HG03103 (cell line): ENCODE results near the gene NOM1.

Experiments used
- ATAC-seq: cut with Tn5 transposase; IDR thresholded peaks from one replicate; pipeline ENCODE4 v1.9.1; 2021; ENCODE audit warnings: low read depth; ENCODE audit not compliant: unreplicated experiment

The NOM1 gene

GRCh38 chr7:157014635-157015555 lies 65.4 kb downstream of the NOM1 start:
- no peak for ATAC-seq

- peak; percentile 12 for ATAC-seq
These were observed 66.5 kb downstream of the NOM1 start for GRCh38 chr7:157016024-157016351.

DNA sequence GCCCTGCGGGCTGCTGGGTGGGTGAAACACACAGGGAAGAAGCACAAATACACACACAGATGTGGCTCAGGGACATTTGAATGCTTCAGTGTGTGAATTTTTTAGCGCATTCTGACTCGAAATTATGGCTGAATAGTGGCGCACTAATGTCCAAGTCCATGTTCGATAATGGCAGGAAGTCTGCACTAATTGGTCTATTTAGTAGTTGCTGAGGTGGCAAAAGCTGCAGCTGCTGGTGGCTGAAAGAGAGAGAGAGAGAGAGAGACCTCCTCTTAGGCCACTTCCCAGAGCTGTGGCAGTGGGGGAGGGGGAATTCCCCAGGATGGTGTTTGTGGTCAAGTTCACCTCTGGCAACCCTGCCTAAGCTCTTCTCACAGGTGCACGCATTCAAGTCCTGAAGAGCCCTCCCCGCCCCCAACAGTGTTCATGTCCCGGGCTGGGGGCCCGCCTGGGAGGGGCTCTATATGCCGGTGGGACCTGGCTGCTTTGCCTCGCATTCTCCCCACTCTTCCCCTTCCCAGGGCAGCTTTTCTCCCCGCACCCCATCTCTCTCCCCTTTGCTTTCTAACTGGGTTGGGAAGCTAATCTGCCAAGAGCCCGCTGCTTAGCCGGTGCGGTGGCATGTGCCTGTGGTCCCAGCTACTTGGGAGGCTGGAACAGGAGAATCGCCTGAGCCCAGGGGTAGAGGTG lies 67.0 kb downstream of the NOM1 start:
- ATAC-seq = peak; percentile 53

DNA sequence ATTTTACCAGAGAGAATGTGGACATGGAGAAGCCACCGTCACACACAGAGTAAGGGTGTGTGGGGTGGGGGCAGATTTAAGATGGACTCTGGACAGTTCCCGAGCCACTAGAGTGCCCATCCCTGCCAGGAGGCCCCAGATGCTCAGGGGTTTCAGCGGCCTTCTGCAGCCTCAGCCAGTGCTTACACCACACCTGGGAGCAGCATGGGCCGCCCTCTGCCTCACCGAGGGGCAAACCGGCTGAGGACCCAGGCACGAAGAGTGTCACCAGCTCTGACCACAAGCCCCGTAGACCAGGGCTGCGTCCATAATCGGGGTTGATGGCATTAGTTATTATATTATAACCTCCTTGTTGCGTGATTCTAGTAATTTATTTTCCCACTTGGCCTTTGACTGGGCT lies 67.6 kb downstream of the NOM1 start:
- ATAC-seq = no peak

DNA sequence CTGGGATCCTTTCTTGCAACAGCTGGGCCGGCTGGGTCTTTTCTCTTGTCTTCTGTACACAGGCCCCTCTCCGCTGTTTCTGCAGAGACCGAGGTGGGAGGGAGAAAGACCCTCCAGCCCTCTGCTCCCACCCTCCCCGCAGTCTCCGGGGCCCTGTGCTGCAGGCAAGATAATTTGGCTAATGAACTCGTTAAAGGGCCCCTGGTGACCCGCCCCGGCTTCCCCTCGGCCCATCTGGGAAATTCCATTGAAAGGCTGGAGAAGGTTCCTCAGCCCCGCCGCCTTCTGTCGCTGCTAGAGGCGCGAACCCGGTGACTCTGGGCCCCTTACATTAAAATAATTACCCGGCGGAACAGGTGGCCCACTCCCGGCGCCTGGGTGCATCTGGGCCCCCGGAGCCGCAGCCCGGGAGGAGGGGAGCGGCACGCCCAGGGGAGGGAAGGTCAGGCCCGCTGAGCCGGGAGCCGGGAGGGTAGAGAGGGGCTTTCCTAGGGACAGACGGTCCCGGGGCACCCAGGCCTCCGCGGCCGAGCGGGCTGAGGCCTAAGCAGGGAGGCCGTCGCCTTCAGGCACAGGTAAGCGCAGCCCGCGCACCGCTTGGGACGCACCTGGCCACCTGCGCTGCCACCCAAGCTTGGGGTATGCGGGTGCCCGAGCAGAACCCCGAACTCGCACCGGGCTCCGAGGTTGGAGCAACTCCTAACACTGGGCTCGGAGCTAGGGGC lies 68.3 kb downstream of the NOM1 start:
- no peak for ATAC-seq

GRCh38 chr7:157018328-157018996 lies 69.0 kb downstream of the NOM1 start:
- no peak for ATAC-seq

DNA sequence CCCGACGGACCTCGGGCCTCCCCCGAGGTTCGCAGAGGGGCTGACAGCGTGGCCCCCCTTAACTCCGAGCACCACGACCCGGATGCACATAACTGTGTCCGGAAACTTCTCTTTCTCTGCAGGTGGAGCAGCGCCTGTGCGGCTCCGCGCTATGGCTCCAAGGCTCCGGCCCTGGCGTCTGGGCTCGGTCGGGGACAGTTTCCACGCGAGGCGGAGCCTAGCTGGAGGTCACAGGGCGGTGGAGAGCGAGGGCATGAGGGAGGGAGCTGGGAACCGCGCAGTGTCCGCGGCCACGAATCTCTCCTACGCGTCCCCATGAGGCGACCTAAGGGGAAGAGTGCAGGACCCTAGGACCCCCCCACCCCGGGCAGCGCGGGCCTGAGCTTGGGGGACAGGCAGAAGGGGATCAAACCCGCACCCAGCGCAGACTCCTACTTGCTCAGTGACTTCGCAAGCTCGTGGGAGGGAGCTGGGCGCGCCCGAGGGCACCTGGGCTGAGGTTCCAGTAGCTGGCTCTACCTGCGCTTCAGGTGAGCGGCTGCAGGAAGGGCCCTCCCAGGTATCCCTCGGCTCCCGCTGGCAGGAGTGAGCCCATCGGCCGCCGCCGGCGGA lies 69.6 kb downstream of the NOM1 start:
- ATAC-seq = no peak

DNA sequence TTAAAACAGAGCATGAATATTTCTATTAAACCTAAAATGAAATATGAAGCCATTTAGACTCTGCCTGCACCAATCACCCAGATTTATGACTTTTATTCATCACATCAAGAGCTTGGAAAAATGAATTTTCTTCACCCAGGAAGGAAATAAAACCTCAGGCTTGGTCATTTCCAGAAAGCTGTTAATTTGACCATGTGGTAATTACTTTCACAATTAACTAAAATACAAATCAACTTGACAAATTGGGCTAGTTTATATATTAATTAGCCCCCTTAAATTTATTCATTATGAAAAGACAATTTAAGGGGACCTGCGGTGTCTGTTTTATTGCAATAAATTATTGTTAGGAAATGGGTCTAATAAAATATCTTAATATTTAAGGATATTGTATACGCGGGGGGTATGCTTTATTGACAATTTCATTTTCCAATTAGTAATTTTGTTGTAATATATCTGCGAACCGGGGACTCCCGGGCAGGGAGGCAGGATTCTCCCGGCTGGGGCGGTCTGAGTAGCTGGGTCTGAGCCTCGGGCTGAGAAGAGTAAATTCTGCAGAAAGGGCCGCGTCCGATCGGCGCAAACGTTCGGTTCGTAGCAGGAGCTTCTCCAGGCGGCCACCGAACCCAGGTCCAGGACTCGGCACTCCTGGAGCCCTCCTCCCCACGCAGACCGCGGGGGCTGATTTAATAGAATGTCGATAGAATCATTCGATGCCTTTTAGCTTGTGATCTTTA lies 70.4 kb downstream of the NOM1 start:
- no peak for ATAC-seq

- no peak for ATAC-seq
These were observed 71.1 kb downstream of the NOM1 start for GRCh38 chr7:157020514-157021070.

DNA sequence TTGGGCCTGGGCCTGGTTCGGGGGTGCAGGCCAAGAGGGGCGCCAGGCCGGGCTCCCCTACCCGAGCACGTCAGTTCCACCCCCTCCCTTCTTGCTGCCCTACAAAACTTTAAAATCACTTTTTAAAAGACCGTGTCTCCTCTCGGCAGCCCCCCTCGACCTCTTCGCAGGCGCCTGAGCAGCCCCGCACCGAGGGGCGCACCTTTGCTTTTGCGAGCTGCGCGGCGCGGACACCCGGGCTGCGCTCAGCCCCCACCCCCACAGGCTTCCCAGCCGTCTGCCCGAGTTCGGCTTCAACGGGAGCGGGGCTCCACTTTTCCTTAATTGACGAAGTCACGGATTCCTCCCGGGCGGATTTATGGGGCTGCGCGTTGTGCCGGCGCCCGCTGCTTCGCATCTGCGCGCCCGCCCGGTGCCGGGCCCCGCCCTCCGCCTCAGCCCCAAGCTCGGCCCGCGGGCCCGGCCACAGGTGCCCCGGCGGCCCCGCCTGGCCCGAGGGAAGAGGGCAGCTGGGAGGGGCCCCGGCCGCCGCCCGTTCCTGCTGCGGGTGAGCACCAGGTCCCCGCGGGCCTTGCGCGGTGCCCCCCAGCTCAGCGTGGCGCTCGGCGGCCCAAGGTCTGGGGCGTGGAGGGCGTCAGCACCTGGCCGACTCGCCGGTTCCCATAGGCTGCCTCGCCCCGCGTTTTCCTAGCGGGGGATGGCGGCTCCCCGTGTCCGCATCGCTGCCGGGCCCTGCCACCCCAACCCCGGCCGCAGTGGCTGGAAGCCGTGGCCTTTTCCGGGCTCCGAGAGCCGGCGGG lies 71.8 kb downstream of the NOM1 start:
- ATAC-seq = no peak

GRCh38 chr7:157021871-157022680 lies 72.6 kb downstream of the NOM1 start:
- no peak for ATAC-seq
